HepG2 (cell line): ENCODE results near the gene BMPR2. TPM values are rescaled to one million over a fixed set of nuclear protein-coding genes. Genes with fewer than 3 reads are reported as not detected.
A peak's percentile ranks its signal among the peaks of the same experiment; 100 is the strongest.

Experiments used
- ATAC-seq: fragments of 200-7000 bp; cut with Tn5 transposase; 3 replicates; pipeline ENCODE4 v1.9.1; 2020; ENCODE audit warnings: mild to moderate bottlenecking, moderate library complexity
- BruUV-seq: library from RNA; stranded (reverse); fragments of 400-500 nt; replicated peaks from 2 replicates; lab custom pipeline; 2021; lab: Mats Ljungman, UMichigan
- CTCF ChIA-PET: fragments of 300-600 bp; formaldehyde crosslinking; extraction: SDS; loops from one replicate; lab custom pipeline; 2021; ENCODE audit warnings: low total read pairs, inconsistent platforms, low intra/inter-chr PET ratio; lab: Yijun Ruan, JAX
- POLR2A ChIA-PET: fragments of 350-600 bp; sonication (Branson Sonifier 250); formaldehyde crosslinking; loops from one replicate; lab custom pipeline; 2020; ENCODE audit warnings: antibody characterized with exemption, inconsistent platforms; lab: Yijun Ruan, JAX
- DNase-seq: peaks from one replicate; pipeline ENCODE4 v3.0.0-alpha.2; 2015; ENCODE audit warnings: low spot score
- FAIRE-seq: peaks from 3 replicates; lab custom pipeline; 2011; peaks lifted over from hg19 to GRCh38; lab: Jason Lieb, UNC
- H2AFZ ChIP-seq: one replicate; pipeline ENCODE4 v1.6.1; 2011; ENCODE audit warnings: low read length, inconsistent platforms
- H3K27ac ChIP-seq: fragments of 300-600 bp; 3 replicates; pipeline ENCODE4 v1.8.0; 2011; ENCODE audit warnings: mixed run types, mild to moderate bottlenecking, mixed read lengths, low read length, inconsistent platforms; ENCODE audit not compliant: insufficient read depth; ENCODE audit errors: extremely low read length
- H3K27me3 ChIP-seq, 2 experiments: fragments of 200-600 bp in 1 of 2; 2 replicates in 1 of 2; 3 replicates in 1 of 2; pipeline versions ENCODE4 v1.6.0 to v1.8.0; 2011; ENCODE audit warnings: low read length in 2 of 2, mild to moderate bottlenecking in 2 of 2, moderate library complexity in 2 of 2, inconsistent platforms in 1 of 2; ENCODE audit not compliant: insufficient read depth in 2 of 2, control insufficient read depth in 1 of 2
- H3K36me3 ChIP-seq, 2 experiments: fragments of 200-600 bp in 1 of 2; replicated peaks in 1 of 2; 2 replicates in 1 of 2; 3 replicates in 1 of 2; pipeline versions ENCODE4 v1.5.1 to v1.8.0; 2011; ENCODE audit warnings: low read length in 2 of 2, inconsistent platforms in 1 of 2; ENCODE audit not compliant: insufficient read depth in 2 of 2, control insufficient read depth in 1 of 2
- H3K4me1 ChIP-seq: 2 replicates; pipeline ENCODE4 v1.5.1; 2012; ENCODE audit warnings: low read length, inconsistent platforms; ENCODE audit not compliant: insufficient read depth
- H3K4me2 ChIP-seq: 2 replicates; pipeline ENCODE4 v1.6.0; 2011; ENCODE audit warnings: low read depth, low read length, inconsistent platforms
- H3K4me3 ChIP-seq, 3 experiments: fragments of 200-600 bp in 1 of 3; sonication (generic), shearing (Covaris generic) in 1 of 3; replicated peaks in 1 of 3; 2 replicates each; pipeline ENCODE4 v1.5.1; 2011 to 2016; ENCODE audit warnings: low read length in 3 of 3, inconsistent platforms in 2 of 3, low read depth in 2 of 3, mild to moderate bottlenecking in 2 of 3, control low read depth in 1 of 3, mixed read lengths in 1 of 3; ENCODE audit not compliant: insufficient read depth in 1 of 3
- H3K79me2 ChIP-seq: one replicate; pipeline ENCODE4 v1.6.1; 2011; ENCODE audit warnings: low read length, inconsistent platforms; ENCODE audit not compliant: insufficient read depth
- H3K9ac ChIP-seq: 2 replicates; pipeline ENCODE4 v1.6.0; 2011; ENCODE audit warnings: mild to moderate bottlenecking, low read depth, low read length, inconsistent platforms; ENCODE audit not compliant: insufficient read depth
- H3K9me3 ChIP-seq: 2 replicates; pipeline ENCODE4 v1.5.1; 2012; ENCODE audit warnings: mild to moderate bottlenecking, low read length
- H4K20me1 ChIP-seq: 2 replicates; pipeline ENCODE4 v1.6.0; 2011; ENCODE audit warnings: inconsistent platforms, mild to moderate bottlenecking, low read length, moderate library complexity; ENCODE audit not compliant: insufficient read depth
- DRAP1 ChIP-seq: IDR thresholded peaks from 2 replicates; pipeline ENCODE4 v1.6.1; 2016; ENCODE audit warnings: missing genetic modification reagents, missing compliant biosample characterization
- HMGXB4 ChIP-seq, 2 experiments: sonication (generic) in 1 of 2; formaldehyde crosslinking in 1 of 2; IDR thresholded peaks; 2 replicates each; pipeline versions ENCODE4 v1.4.0 to v1.6.1; 2018 to 2020; ENCODE audit warnings: missing genetic modification reagents in 2 of 2, borderline replicate concordance in 1 of 2, low read depth in 1 of 2, mild to moderate bottlenecking in 1 of 2, missing biosample characterization in 1 of 2
- IKZF1 ChIP-seq: fragments of 450-650 bp; IDR thresholded peaks from 2 replicates; pipeline ENCODE4 v1.7.1; 2016
- MTF1 ChIP-seq: sonication (generic); formaldehyde crosslinking; IDR thresholded peaks from 2 replicates; pipeline ENCODE4 v1.5.0; 2020; ENCODE audit warnings: missing genetic modification reagents
- PHB2 ChIP-seq: fragments of 450-650 bp; IDR thresholded peaks from 2 replicates; pipeline ENCODE4 v1.6.1; 2018; ENCODE audit not compliant: partially characterized antibody
- PREB ChIP-seq: sonication (generic); formaldehyde crosslinking; IDR thresholded peaks from 2 replicates; pipeline ENCODE4 v1.4.0; 2020; ENCODE audit warnings: missing genetic modification reagents
- RFX5 ChIP-seq: IDR thresholded peaks from 2 replicates; pipeline ENCODE4 v1.6.1; 2011; ENCODE audit warnings: low read depth, low read length, improper control_type of control experiment
- SALL2 ChIP-seq: sonication (generic); formaldehyde crosslinking; IDR thresholded peaks from 2 replicates; pipeline ENCODE4 v1.8.1; 2023; ENCODE audit warnings: mild to moderate bottlenecking, missing genetic modification reagents, inconsistent platforms
- SYNCRIP ChIP-seq: fragments of 200-400 bp; formaldehyde crosslinking; IDR thresholded peaks from 2 replicates; pipeline ENCODE4 v1.6.1; 2018; ENCODE audit warnings: mild to moderate bottlenecking, low read depth, low read length; ENCODE audit not compliant: insufficient read depth
- TBL1XR1 ChIP-seq: fragments of 150-350 bp; IDR thresholded peaks from 2 replicates; pipeline ENCODE4 v1.6.1; 2014; ENCODE audit warnings: borderline replicate concordance, low read length; ENCODE audit not compliant: partially characterized antibody
- ZFP36L1 ChIP-seq: sonication (generic); formaldehyde crosslinking; IDR thresholded peaks from 2 replicates; pipeline ENCODE4 v1.8.0; 2022; ENCODE audit warnings: mild to moderate bottlenecking, missing genetic modification reagents, moderate library complexity
- ZNF674 ChIP-seq: sonication (generic); formaldehyde crosslinking; IDR thresholded peaks from 2 replicates; pipeline ENCODE4 v1.5.0; 2020; ENCODE audit warnings: low read depth, mild to moderate bottlenecking, missing genetic modification reagents
- ZNF768 ChIP-seq: sonication (generic); formaldehyde crosslinking; IDR thresholded peaks from 2 replicates; pipeline ENCODE4 v1.4.0; 2020; ENCODE audit warnings: missing genetic modification reagents
- WGBS: methylation state at CpG from one replicate; pipeline ENCODE4 v1.1.6; 2017; ENCODE audit warnings: low lambda C conversion rate; 5-methylcytosine and 5-hydroxymethylcytosine counted together
- in situ Hi-C: cut with HindIII; loops from 2 replicates; pipeline ENCODE4 v1.10.0; 2017; ENCODE audit warnings: low pct_unique_long_range_greater_than_20kb; ENCODE audit not compliant: extremely low pct_ligation_motif_present
- intact Hi-C: fragments of 100-400 bp; cut with micrococcal nuclease; formaldehyde crosslinking; loops from one replicate; pipeline ENCODE4 v1.10.0; 2022; ENCODE audit not compliant: unreplicated experiment
- polyA plus RNA-seq, 8 experiments: library from polyadenylated mRNA; depleted of rRNA in 3 of 8; stranded (reverse) in 7 of 8; unstranded in 1 of 8; fragments of >200 nt; fragmentation: Illumina TruSeq in 4 of 8; extraction: Trizol in 4 of 8; gene quantifications; 2 replicates each; pipeline versions ENCODE4 v1.2.1 to v1.2.3, GENCODE V29; 2011 to 2016; ENCODE audit warnings: low read depth in 4 of 8, missing spikeins in 1 of 8, mixed read lengths in 1 of 8; ENCODE audit not compliant: insufficient read depth in 1 of 8
- total RNA-seq, 5 experiments: library from RNA; depleted of rRNA; stranded (reverse); fragments of >200 nt; fragmentation: Illumina TruSeq; extraction: Trizol; gene quantifications; 2 replicates each; pipeline ENCODE4 v1.2.3, GENCODE V29; 2016; ENCODE audit warnings: low read depth in 1 of 5

Gene BMPR2
- total and polyA plus RNA-seq, 2 of the 13 experiments (the other 11 are each of a cell fraction or from before 2014, with no cell fraction given), result 5.5 to 10.3 TPM

GRCh38 chr2:202378662-202379358, 2.7 kb downstream of the BMPR2 start:
- DNase-seq (no peak), ATAC-seq (no peak), FAIRE-seq (no peak)
- ChIA-PET CTCF (no interaction called here), POLR2A (no interaction called here)
- Histone ChIP-seq H3K27me3 (no peaks in the 10 kb centered on the region; a peak in 2 of 5 replicates), H4K20me1 (peaks cover 19% of the 10 kb centered on the region), H3K36me3 (no peaks in the 10 kb centered on the region), H3K27ac (no peak overlapping the region), H3K4me2 (peak overlapping the region; percentile 80), H3K79me2 (peaks cover 66% of the 10 kb centered on the region), H3K4me1 (peaks cover 48% of the 10 kb centered on the region), H2AFZ (no peak overlapping the region), H3K4me3 (peak overlapping the region; percentile 88 to 99 (median 95); a peak in 5 of 6 replicates), H3K9me3 (no peaks in the 10 kb centered on the region), H3K9ac (peak overlapping the region; percentile 82)
- WGBS, result 28% methylated on average over 3 of the region's 3 CpGs
- no peak for TF ChIP-seq HMGXB4 (CRISPR knock-in tag; IDR thresholded peaks at IDR 0.05; ENCODE audit: borderline replicate concordance in 1 of 2, low read depth in 1 of 2)
- TF ChIP-seq RFX5, result peak; percentile 54; the same call in 1 of the 2 replicates
- in situ Hi-C loops, result no loop called here
- no TSS peak for BruUV-seq
- intact Hi-C loops, result loop anchor here (5.0 kb wide), 2 partner anchors 72 to 102 kb away; no protein-coding TSS in a partner anchor

- Histone ChIP-seq H3K79me2 (peaks cover 78% of the 10 kb centered on the region), H2AFZ (no peak overlapping the region), H3K4me3 (no peak overlapping the region), H3K4me1 (peaks cover 32% of the 10 kb centered on the region), H3K27ac (no peak overlapping the region), H3K9ac (no peak overlapping the region), H4K20me1 (peaks cover 19% of the 10 kb centered on the region), H3K4me2 (no peak overlapping the region), H3K36me3 (no peaks in the 10 kb centered on the region), H3K27me3 (no peaks in the 10 kb centered on the region; a peak in 1 of 5 replicates), H3K9me3 (no peaks in the 10 kb centered on the region)
- ATAC-seq, result no peak
- BruUV-seq, result no TSS peak
- 97% methylated on average over 2 of the region's 2 CpGs for WGBS
- in situ Hi-C loops, result no loop called here
- POLR2A ChIA-PET, result no interaction called here
- FAIRE-seq, result no peak
- CTCF ChIA-PET, result no interaction called here
- intact Hi-C loops, result no loop called here
- no peak for DNase-seq
- no peak for TF ChIP-seq ZNF674 (CRISPR knock-in tag)
- TF ChIP-seq PHB2, result no peak
- TF ChIP-seq IKZF1, result no peak
- TF ChIP-seq SYNCRIP, result no peak
- TF ChIP-seq TBL1XR1, result no peak
- TF ChIP-seq PREB (CRISPR knock-in tag), result no peak
- TF ChIP-seq ZFP36L1 (CRISPR knock-in tag), result no peak
- TF ChIP-seq SALL2 (CRISPR knock-in tag), result no peak
- no peak for TF ChIP-seq ZNF768 (CRISPR knock-in tag)
- TF ChIP-seq DRAP1 (CRISPR knock-in tag), result no peak
- no peak for TF ChIP-seq MTF1
These were observed 6.6 kb downstream of the BMPR2 start for GRCh38 chr2:202382684-202383083.
